ENCODE results near the gene AK2.

DNA sequence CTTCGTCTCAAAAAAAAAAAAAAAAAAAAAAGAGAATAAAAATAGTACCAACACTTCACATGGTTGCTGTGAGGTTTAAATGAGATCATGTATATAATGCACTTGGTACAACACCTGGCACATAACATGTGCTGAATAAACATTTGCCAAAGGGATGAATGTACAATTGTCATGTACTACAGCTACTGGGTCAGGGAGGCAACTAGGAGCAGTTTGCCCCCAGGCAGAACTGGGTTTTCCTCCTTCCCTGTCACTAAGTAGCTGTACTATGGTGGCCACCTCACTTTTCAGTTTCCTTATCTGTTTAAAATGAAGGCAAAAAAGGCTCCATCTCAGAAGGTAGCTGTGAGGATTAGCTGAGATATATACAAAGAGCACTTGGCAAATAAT, 11.5 kb downstream of the AK2 start:
- TF ChIP-seq EZH2 (IDR thresholded peaks at IDR 0.05; ENCODE audit: borderline replicate concordance, insufficient read depth, low read depth, low read length, poor library complexity, severe bottlenecking), result no peak
- TF ChIP-seq CTCF (IDR thresholded peaks at IDR 0.05), result no peak
